ENCODE results near the gene SLC1A2. TPM values are rescaled to one million over a fixed set of nuclear protein-coding genes. Genes with fewer than 3 reads are reported as not detected.

Gene SLC1A2
- total RNA-seq, 4 donors from 2014 or later, result 0.17 to 0.69 (median 0.37) TPM

DNA sequence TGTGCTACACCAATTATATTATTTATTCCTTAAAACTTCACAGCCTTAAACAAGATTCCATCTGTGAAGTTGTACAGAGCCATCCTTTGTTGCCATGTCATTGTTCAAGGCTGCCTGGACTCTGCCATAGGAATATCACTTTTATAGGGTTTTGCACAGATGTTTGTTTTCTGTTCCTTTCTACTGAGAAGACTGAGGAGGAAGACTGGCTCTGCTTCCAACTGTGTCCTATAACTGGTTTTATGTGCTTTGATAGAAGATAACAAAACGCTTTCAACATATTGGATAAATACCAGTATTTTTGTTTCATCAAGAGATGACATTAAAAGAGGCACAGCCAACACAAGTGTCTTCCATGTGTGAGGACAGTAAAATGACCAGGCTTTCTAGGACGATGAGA is 159.8 kb downstream of the SLC1A2 start:
- Histone ChIP-seq H3K4me3 (no peak overlapping the region), H3K27ac (replicated peaks in 1 of 4) (no peak overlapping the region), H3K36me3 (no peaks in the 10 kb centered on the region), H3K9me3 (no peaks in the 10 kb centered on the region), H3K4me1 (peaks cover 7 to 57% (median 52%) of the 10 kb centered on the region in 4 donors), H3K27me3 (no peaks in the 10 kb centered on the region)
- no peak for DNase-seq (ENCODE audit: extremely low spot score)
- WGBS, result 73% methylated on average over 2 of the region's 2 CpGs
- TF ChIP-seq POLR2A (IDR thresholded peaks at IDR 0.05; ENCODE audit: low read depth) (no peak), EP300 (IDR thresholded peaks at IDR 0.05) (no peak), POLR2AphosphoS5 (IDR thresholded peaks at IDR 0.05) (no peak)
- TF ChIP-seq, protein P1, sequence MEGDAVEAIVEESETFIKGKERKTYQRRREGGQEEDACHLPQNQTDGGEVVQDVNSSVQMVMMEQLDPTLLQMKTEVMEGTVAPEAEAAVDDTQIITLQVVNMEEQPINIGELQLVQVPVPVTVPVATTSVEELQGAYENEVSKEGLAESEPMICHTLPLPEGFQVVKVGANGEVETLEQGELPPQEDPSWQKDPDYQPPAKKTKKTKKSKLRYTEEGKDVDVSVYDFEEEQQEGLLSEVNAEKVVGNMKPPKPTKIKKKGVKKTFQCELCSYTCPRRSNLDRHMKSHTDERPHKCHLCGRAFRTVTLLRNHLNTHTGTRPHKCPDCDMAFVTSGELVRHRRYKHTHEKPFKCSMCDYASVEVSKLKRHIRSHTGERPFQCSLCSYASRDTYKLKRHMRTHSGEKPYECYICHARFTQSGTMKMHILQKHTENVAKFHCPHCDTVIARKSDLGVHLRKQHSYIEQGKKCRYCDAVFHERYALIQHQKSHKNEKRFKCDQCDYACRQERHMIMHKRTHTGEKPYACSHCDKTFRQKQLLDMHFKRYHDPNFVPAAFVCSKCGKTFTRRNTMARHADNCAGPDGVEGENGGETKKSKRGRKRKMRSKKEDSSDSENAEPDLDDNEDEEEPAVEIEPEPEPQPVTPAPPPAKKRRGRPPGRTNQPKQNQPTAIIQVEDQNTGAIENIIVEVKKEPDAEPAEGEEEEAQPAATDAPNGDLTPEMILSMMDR (IDR thresholded peaks at IDR 0.05), result no peak
- intact Hi-C loops (cut with DNase I), result no loop called here

- TF ChIP-seq POLR2AphosphoS5 (IDR thresholded peaks at IDR 0.05) (no peak), EP300 (IDR thresholded peaks at IDR 0.05) (no peak), POLR2A (IDR thresholded peaks at IDR 0.05; ENCODE audit: low read depth) (no peak)
- TF ChIP-seq, protein P1 (IDR thresholded peaks at IDR 0.05), result no peak
- Histone ChIP-seq H3K4me3 (no peak overlapping the region), H3K9me3 (no peaks in the 10 kb centered on the region), H3K27ac (replicated peaks in 1 of 4) (no peak overlapping the region), H3K4me1 (peaks cover 7 to 75% (median 70%) of the 10 kb centered on the region in 4 donors), H3K36me3 (no peaks in the 10 kb centered on the region), H3K27me3 (no peaks in the 10 kb centered on the region)
- no peak for DNase-seq (ENCODE audit: extremely low spot score)
- intact Hi-C loops (cut with DNase I), result no loop called here
- 39% methylated on average over 2 of the region's 2 CpGs for WGBS
Measured at GRCh38 chr11:35257281-35257680, 162.1 kb downstream of the SLC1A2 start.

GRCh38 chr11:35256296-35256695 is 163.1 kb downstream of the SLC1A2 start:
- Histone ChIP-seq H3K4me3 (no peak overlapping the region), H3K27ac (replicated peaks in 1 of 4) (peak overlapping the region in 3 of 4 donors; percentile 4 to 30 (median 27)), H3K27me3 (no peaks in the 10 kb centered on the region), H3K9me3 (no peaks in the 10 kb centered on the region), H3K4me1 (peaks cover 7 to 74% (median 70%) of the 10 kb centered on the region in 4 donors), H3K36me3 (no peaks in the 10 kb centered on the region)
- TF ChIP-seq, protein P1 (IDR thresholded peaks at IDR 0.05), result no peak
- no peak for TF ChIP-seq EP300 (IDR thresholded peaks at IDR 0.05)
- intact Hi-C loops (cut with DNase I), result no loop called here
- DNase-seq (ENCODE audit: extremely low spot score), result no peak

GRCh38 chr11:35255514-35255913 is 163.8 kb downstream of the SLC1A2 start:
- TF ChIP-seq EP300 (IDR thresholded peaks at IDR 0.05) (no peak), POLR2A (IDR thresholded peaks at IDR 0.05; ENCODE audit: low read depth) (no peak)
- TF ChIP-seq, protein P1 (IDR thresholded peaks at IDR 0.05), result no peak
- DNase-seq (ENCODE audit: extremely low spot score), result no peak
- Histone ChIP-seq H3K4me3 (no peak overlapping the region), H3K36me3 (no peaks in the 10 kb centered on the region), H3K9me3 (no peaks in the 10 kb centered on the region), H3K27ac (replicated peaks in 1 of 4) (peak overlapping the region in 1 of 4 donors; percentile 27), H3K27me3 (no peaks in the 10 kb centered on the region), H3K4me1 (peaks cover 7 to 67% (median 64%) of the 10 kb centered on the region in 4 donors)
- 100% methylated on average over 2 of the region's 2 CpGs for WGBS
- intact Hi-C loops (cut with DNase I), result no loop called here

- peaks cover 7 to 56% (median 52%) of the 10 kb centered on the region in 4 donors for H3K4me1 ChIP-seq
- DNase-seq (ENCODE audit: extremely low spot score), result no peak
- peak overlapping the region; percentile 46 to 72 (median 66) for H3K27ac ChIP-seq (replicated peaks in 1 of 4)
- H3K36me3 ChIP-seq, result no peaks in the 10 kb centered on the region
- H3K27me3 ChIP-seq, result no peaks in the 10 kb centered on the region
- intact Hi-C loops (cut with DNase I), result loop anchor here (5.0 kb wide), 2 partner anchors 109 to 166 kb away; no protein-coding TSS in a partner anchor
- no peak for TF ChIP-seq EP300 (IDR thresholded peaks at IDR 0.05)
- TF ChIP-seq POLR2AphosphoS5 (IDR thresholded peaks at IDR 0.05), result peak in 1 of 2 donors; percentile 24
- H3K9me3 ChIP-seq, result no peaks in the 10 kb centered on the region
- H3K4me3 ChIP-seq, result no peak overlapping the region
Measured at GRCh38 chr11:35253237-35253636, 166.1 kb downstream of the SLC1A2 start.
